H1 (cell line): ENCODE results near the gene TMEM151B. TPM values are rescaled to one million over a fixed set of nuclear protein-coding genes. Genes with fewer than 3 reads are reported as not detected.

Experiments
- NRF1 ChIP-seq: IDR thresholded peaks from 2 replicates; pipeline ENCODE4 v1.6.1; 2011; ENCODE audit warnings: mild to moderate bottlenecking, low read depth, low read length, improper control_type of control experiment
- PHF8 ChIP-seq: fragments of 200-600 bp; sonication (generic); conservative IDR thresholded peaks from 2 replicates; pipeline ENCODE4 v1.7.1; 2012; ENCODE audit warnings: low read depth, mild to moderate bottlenecking, inconsistent platforms, low read length, moderate library complexity
- POLR2A ChIP-seq, 2 experiments: IDR thresholded peaks; 1 replicate in 1 of 2; 2 replicates in 1 of 2; pipeline ENCODE4 v1.6.1; 2011; ENCODE audit warnings: low read depth in 2 of 2, low read length in 2 of 2, mild to moderate bottlenecking in 2 of 2; ENCODE audit errors: control extremely low read depth in 1 of 2
- SP1 ChIP-seq: IDR thresholded peaks from 2 replicates; pipeline ENCODE4 v1.6.1; 2011; ENCODE audit warnings: low read depth, low read length
- SRF ChIP-seq: IDR thresholded peaks from 2 replicates; pipeline ENCODE4 v1.6.1; 2011; ENCODE audit warnings: mild to moderate bottlenecking, low read depth, low read length, moderate library complexity
- polyA plus RNA-seq, 7 experiments: library from polyadenylated mRNA; depleted of rRNA in 3 of 7; stranded (reverse) in 5 of 7; unstranded in 2 of 7; fragments of >200 nt in 5 of 7; fragments of 200-250 nt in 2 of 7; gene quantifications; 1 replicate in 5 of 7; 2 replicates in 1 of 7; 4 replicates in 1 of 7; pipeline versions ENCODE4 v1.2.1 to v1.2.3, GENCODE V29; 2011 to 2013; ENCODE audit warnings: missing spikeins in 2 of 7, mixed read lengths in 2 of 7
- total RNA-seq: library from RNA; stranded (reverse); fragmentation: NEBNext Ultra II Directional; extraction: Animal tissue kit (Norgen Biotek cat#: 25700); gene quantifications from 2 replicates; pipeline ENCODE4 v1.2.1, GENCODE V29; 2021

Gene TMEM151B
- total and polyA plus RNA-seq, 2 of the 8 experiments (the other 6 are each of a cell fraction or from before 2014, with no cell fraction given) = 8.0 to 15.5 TPM

GRCh38 chr6:44265007-44265721 is 5.1 kb upstream of the TMEM151B start, which contains the start of gene NFKBIE (continued):
- TF ChIP-seq POLR2A (IDR thresholded peaks at IDR 0.05; ENCODE audit: control extremely low read depth in 1 of 2, low read depth in 2 of 2, low read length in 2 of 2) = peak in 1 of 2 experiments; percentile 64; a peak in 2 of 3 replicates
- no peak for TF ChIP-seq NRF1
- no peak for TF ChIP-seq SRF
- peak; percentile 70 for TF ChIP-seq PHF8
- TF ChIP-seq SP1 = 0 out of 2 replicates have a peak, but pooled peaks have one; percentile 7
